HepG2 (cell line): Measurements from ENCODE around the gene CCNT2. TPM values are rescaled to one million over a fixed set of nuclear protein-coding genes. Genes with fewer than 3 reads are reported as not detected.

Experiments used
- ATAD3A ChIP-seq: sonication (generic); formaldehyde crosslinking; IDR thresholded peaks from 2 replicates; pipeline ENCODE4 v1.4.0; 2020; ENCODE audit warnings: missing genetic modification reagents
- CHD2 ChIP-seq: IDR thresholded peaks from 2 replicates; pipeline ENCODE4 v1.6.1; 2011; ENCODE audit warnings: low read depth, low read length, improper control_type of control experiment
- EHMT2 ChIP-seq: fragments of 200-600 bp; sonication (generic); IDR thresholded peaks from 2 replicates; pipeline ENCODE4 v1.7.0; 2017; ENCODE audit warnings: antibody characterized with exemption, low read depth, low read length, borderline replicate concordance
- GATAD2A ChIP-seq: IDR thresholded peaks from 2 replicates; pipeline ENCODE4 v1.6.1; 2016
- IRF2 ChIP-seq: IDR thresholded peaks from 2 replicates; pipeline ENCODE4 v1.6.1; 2018; ENCODE audit warnings: missing genetic modification reagents, missing compliant biosample characterization
- KDM2A ChIP-seq: sonication (generic); formaldehyde crosslinking; IDR thresholded peaks from 2 replicates; pipeline ENCODE4 v1.4.0; 2020; ENCODE audit warnings: low read depth, missing genetic modification reagents, borderline replicate concordance
- KDM3A ChIP-seq: IDR thresholded peaks from 2 replicates; pipeline ENCODE4 v1.6.1; 2018; ENCODE audit warnings: low read depth, missing compliant biosample characterization
- MTA3 ChIP-seq: sonication (generic); formaldehyde crosslinking; IDR thresholded peaks from 2 replicates; pipeline ENCODE4 v1.4.0; 2020; ENCODE audit warnings: missing genetic modification reagents
- POGZ ChIP-seq: sonication (generic); formaldehyde crosslinking; IDR thresholded peaks from 2 replicates; pipeline ENCODE4 v1.4.0; 2020; ENCODE audit warnings: mild to moderate bottlenecking, missing genetic modification reagents
- PPARG ChIP-seq: conservative IDR thresholded peaks from 2 replicates; pipeline ENCODE4 v1.6.1; 2016; ENCODE audit warnings: missing biosample characterization, missing genetic modification reagents
- SMAD3 ChIP-seq: sonication (generic); formaldehyde crosslinking; IDR thresholded peaks from 2 replicates; pipeline ENCODE4 v1.4.0; 2020; ENCODE audit warnings: missing genetic modification reagents
- SMC3 ChIP-seq: IDR thresholded peaks from 2 replicates; pipeline ENCODE4 v1.6.1; 2011; ENCODE audit warnings: low read length, improper control_type of control experiment
- SP1 ChIP-seq, 2 experiments: fragments of 450-650 bp in 1 of 2; sonication (generic) in 1 of 2; formaldehyde crosslinking in 1 of 2; IDR thresholded peaks; 2 replicates each; pipeline versions ENCODE4 v1.4.0 to v1.6.1; 2016 to 2020; ENCODE audit warnings: missing genetic modification reagents in 1 of 2
- TARDBP ChIP-seq: sonication (generic); formaldehyde crosslinking; IDR thresholded peaks from 2 replicates; pipeline ENCODE4 v1.8.0; 2022; ENCODE audit warnings: mild to moderate bottlenecking, missing genetic modification reagents
- TCF12 ChIP-seq, 2 experiments: fragments of 450-650 bp in 1 of 2; sonication (generic) in 1 of 2; formaldehyde crosslinking in 1 of 2; IDR thresholded peaks; 2 replicates each; pipeline versions ENCODE4 v1.6.1 to v1.8.0; 2017 to 2022; ENCODE audit warnings: antibody characterized with exemption in 1 of 2, mild to moderate bottlenecking in 1 of 2, missing genetic modification reagents in 1 of 2, moderate library complexity in 1 of 2
- TCF7 ChIP-seq: sonication (generic); IDR thresholded peaks from 2 replicates; pipeline ENCODE4 v1.6.1; 2016; ENCODE audit warnings: antibody characterized with exemption, low read depth
- ZFP36L2 ChIP-seq: sonication (generic); formaldehyde crosslinking; IDR thresholded peaks from 2 replicates; pipeline ENCODE4 v1.4.0; 2020; ENCODE audit warnings: missing genetic modification reagents
- ZIK1 ChIP-seq: sonication (generic); formaldehyde crosslinking; IDR thresholded peaks from 2 replicates; pipeline ENCODE4 v1.5.0; 2020; ENCODE audit warnings: mild to moderate bottlenecking, low read depth, missing genetic modification reagents, borderline replicate concordance
- ZNF136 ChIP-seq: sonication (generic); formaldehyde crosslinking; IDR thresholded peaks from 2 replicates; pipeline ENCODE4 v1.8.1; 2022; ENCODE audit warnings: low read depth, mild to moderate bottlenecking, moderate library complexity, missing genetic modification reagents
- ZNF138 ChIP-seq: sonication (generic); formaldehyde crosslinking; IDR thresholded peaks from 2 replicates; pipeline ENCODE4 v1.5.0; 2020; ENCODE audit warnings: mild to moderate bottlenecking, low read depth, missing genetic modification reagents
- ZNF234 ChIP-seq: sonication (generic); formaldehyde crosslinking; conservative IDR thresholded peaks from 2 replicates; pipeline ENCODE4 v1.5.1; 2020; ENCODE audit warnings: mild to moderate bottlenecking, missing genetic modification reagents
- ZNF781 ChIP-seq: sonication (generic); formaldehyde crosslinking; IDR thresholded peaks from 2 replicates; pipeline ENCODE4 v1.5.1; 2020; ENCODE audit warnings: borderline replicate concordance, mild to moderate bottlenecking, missing genetic modification reagents; ENCODE audit errors: not compliant biosample characterization
- ZNF891 ChIP-seq: sonication (generic); formaldehyde crosslinking; IDR thresholded peaks from 2 replicates; pipeline ENCODE4 v1.5.0; 2020; ENCODE audit warnings: mild to moderate bottlenecking, missing genetic modification reagents
- polyA plus RNA-seq, 8 experiments: library from polyadenylated mRNA; depleted of rRNA in 3 of 8; stranded (reverse) in 7 of 8; unstranded in 1 of 8; fragments of >200 nt; fragmentation: Illumina TruSeq in 4 of 8; extraction: Trizol in 4 of 8; gene quantifications; 2 replicates each; pipeline versions ENCODE4 v1.2.1 to v1.2.3, GENCODE V29; 2011 to 2016; ENCODE audit warnings: low read depth in 4 of 8, missing spikeins in 1 of 8, mixed read lengths in 1 of 8; ENCODE audit not compliant: insufficient read depth in 1 of 8
- total RNA-seq, 5 experiments: library from RNA; depleted of rRNA; stranded (reverse); fragments of >200 nt; fragmentation: Illumina TruSeq; extraction: Trizol; gene quantifications; 2 replicates each; pipeline ENCODE4 v1.2.3, GENCODE V29; 2016; ENCODE audit warnings: low read depth in 1 of 5
- TF ChIP-seq, protein P1 (sequence below): sonication (generic); formaldehyde crosslinking; IDR thresholded peaks from 2 replicates; pipeline ENCODE4 v1.4.0; 2020; ENCODE audit warnings: missing genetic modification reagents
- TF ChIP-seq, protein P2 (sequence below): IDR thresholded peaks from 2 replicates; pipeline ENCODE4 v1.6.1; 2016; ENCODE audit warnings: mild to moderate bottlenecking

The CCNT2 gene
- total and polyA plus RNA-seq, 2 of the 13 experiments (the other 11 are each of a cell fraction or from before 2014, with no cell fraction given) = 22.1 to 34.4 TPM

DNA sequence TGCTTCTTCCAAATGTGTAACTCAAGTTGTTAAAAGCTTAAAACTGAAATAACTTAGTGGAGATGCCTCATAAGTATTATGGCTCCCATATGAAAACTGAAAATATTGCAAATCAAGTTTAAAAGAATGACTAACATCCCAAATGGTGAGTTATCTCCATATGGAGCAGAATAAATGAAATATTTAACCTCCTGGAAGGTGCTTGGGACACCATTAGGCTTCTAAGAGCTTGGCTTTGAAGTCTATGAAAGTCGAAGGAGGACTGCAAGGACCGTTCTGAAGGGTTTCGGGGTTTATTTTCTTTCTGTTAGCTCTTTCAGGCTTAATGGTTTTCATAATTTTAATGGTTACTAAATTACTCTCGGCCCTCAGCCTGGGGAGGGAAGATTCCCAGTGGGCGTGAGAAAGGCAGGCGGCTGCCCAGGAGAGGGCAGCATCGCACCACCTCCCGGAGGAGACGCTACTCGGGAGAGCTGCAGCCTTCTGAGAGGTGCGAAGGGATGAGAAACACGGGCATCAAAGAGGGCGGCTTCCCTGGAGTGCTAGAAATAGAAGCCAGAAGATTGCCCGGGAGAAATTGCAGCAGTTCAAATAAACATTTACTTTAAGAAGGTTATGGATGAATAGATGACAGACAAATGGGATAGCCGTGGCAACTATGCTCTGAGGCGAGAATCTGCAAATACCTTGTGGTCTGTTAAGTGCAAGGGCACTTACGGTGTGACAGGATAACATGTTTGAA lies 85.6 kb downstream of the CCNT2 start (continued):
- no peak for TF ChIP-seq ATAD3A (CRISPR knock-in tag)
- no peak for TF ChIP-seq ZNF138 (CRISPR knock-in tag)
- 0 out of 2 replicates have a peak, but pooled peaks have one; percentile 51 for TF ChIP-seq POGZ (CRISPR knock-in tag)
- TF ChIP-seq ZNF891 (CRISPR knock-in tag) = no peak
- TF ChIP-seq IRF2 (CRISPR knock-in tag) = peak; percentile 73; the same call in 1 of the 2 replicates
- no peak for TF ChIP-seq SMAD3
- peak; percentile 49; the same call in 1 of the 2 replicates for TF ChIP-seq PPARG
- peak; percentile 67; the same call in 1 of the 2 replicates for TF ChIP-seq ZNF136 (CRISPR knock-in tag)
- TF ChIP-seq MTA3 (CRISPR knock-in tag) = no peak
- TF ChIP-seq ZIK1 (CRISPR knock-in tag) = no peak
- TF ChIP-seq TCF12 (IDR thresholded peaks at IDR 0.05) = no peak
- TF ChIP-seq TCF12 (CRISPR knock-in tag; IDR thresholded peaks at IDR 0.05) = no peak
- no peak for TF ChIP-seq TARDBP (CRISPR knock-in tag)
- TF ChIP-seq, protein P1, sequence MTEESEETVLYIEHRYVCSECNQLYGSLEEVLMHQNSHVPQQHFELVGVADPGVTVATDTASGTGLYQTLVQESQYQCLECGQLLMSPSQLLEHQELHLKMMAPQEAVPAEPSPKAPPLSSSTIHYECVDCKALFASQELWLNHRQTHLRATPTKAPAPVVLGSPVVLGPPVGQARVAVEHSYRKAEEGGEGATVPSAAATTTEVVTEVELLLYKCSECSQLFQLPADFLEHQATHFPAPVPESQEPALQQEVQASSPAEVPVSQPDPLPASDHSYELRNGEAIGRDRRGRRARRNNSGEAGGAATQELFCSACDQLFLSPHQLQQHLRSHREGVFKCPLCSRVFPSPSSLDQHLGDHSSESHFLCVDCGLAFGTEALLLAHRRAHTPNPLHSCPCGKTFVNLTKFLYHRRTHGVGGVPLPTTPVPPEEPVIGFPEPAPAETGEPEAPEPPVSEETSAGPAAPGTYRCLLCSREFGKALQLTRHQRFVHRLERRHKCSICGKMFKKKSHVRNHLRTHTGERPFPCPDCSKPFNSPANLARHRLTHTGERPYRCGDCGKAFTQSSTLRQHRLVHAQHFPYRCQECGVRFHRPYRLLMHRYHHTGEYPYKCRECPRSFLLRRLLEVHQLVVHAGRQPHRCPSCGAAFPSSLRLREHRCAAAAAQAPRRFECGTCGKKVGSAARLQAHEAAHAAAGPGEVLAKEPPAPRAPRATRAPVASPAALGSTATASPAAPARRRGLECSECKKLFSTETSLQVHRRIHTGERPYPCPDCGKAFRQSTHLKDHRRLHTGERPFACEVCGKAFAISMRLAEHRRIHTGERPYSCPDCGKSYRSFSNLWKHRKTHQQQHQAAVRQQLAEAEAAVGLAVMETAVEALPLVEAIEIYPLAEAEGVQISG (CRISPR knock-in tag) = no peak
- TF ChIP-seq ZNF234 (CRISPR knock-in tag) = no peak
- TF ChIP-seq ZNF781 = no peak
- TF ChIP-seq CHD2 = no peak
- TF ChIP-seq KDM2A (CRISPR knock-in tag) = peak; percentile 88
- no peak for TF ChIP-seq TCF7
- no peak for TF ChIP-seq EHMT2
- TF ChIP-seq, protein P2, sequence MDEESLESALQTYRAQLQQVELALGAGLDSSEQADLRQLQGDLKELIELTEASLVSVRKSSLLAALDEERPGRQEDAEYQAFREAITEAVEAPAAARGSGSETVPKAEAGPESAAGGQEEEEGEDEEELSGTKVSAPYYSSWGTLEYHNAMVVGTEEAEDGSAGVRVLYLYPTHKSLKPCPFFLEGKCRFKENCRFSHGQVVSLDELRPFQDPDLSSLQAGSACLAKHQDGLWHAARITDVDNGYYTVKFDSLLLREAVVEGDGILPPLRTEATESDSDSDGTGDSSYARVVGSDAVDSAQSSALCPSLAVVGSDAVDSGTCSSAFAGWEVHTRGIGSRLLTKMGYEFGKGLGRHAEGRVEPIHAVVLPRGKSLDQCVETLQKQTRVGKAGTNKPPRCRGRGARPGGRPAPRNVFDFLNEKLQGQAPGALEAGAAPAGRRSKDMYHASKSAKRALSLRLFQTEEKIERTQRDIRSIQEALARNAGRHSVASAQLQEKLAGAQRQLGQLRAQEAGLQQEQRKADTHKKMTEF = peak; percentile 52; the same call in 1 of the 2 replicates
- 0 out of 2 replicates have a peak, but pooled peaks have one; percentile 37 for TF ChIP-seq GATAD2A
- no peak for TF ChIP-seq ZFP36L2 (CRISPR knock-in tag)
- TF ChIP-seq KDM3A (CRISPR knock-in tag) = peak; percentile 85; the same call in 1 of the 2 replicates
- peak; percentile 91 for TF ChIP-seq SMC3
- no peak for TF ChIP-seq SP1 (IDR thresholded peaks at IDR 0.05)
- 0 out of 2 replicates have a peak, but pooled peaks have one; percentile 29 for TF ChIP-seq SP1 (CRISPR knock-in tag; IDR thresholded peaks at IDR 0.05)
